WI38 (cell line): ENCODE data around the gene PRR20D.

Source experiments
- H3K4me3 ChIP-seq: 2 replicates; pipeline ENCODE4 v1.5.1; 2011; ENCODE audit warnings: low read depth, mild to moderate bottlenecking, control low read depth, low read length
- CTCF ChIP-seq: IDR thresholded peaks from 2 replicates; pipeline ENCODE4 v1.5.1; 2012; ENCODE audit warnings: low read depth, mild to moderate bottlenecking, control low read depth, low read length

Gene PRR20D

DNA sequence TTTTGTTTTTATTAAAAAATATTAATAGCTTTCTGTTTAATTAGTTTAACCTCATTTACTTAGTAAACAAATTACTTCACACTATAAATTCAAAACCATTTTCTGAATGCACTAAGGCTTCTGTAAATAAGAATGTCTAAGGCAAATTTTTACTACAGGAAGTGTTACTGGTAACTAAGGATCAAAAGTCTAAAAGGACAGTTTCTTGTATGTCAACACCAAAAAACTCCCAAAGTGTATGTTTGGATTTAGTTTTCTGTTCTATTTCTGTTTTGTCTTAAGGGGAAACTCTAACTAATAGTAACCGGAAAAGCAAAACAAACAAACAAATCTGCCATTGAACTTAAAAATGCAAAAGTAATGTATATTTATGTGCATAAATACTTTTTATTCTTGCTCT is 31.2 kb downstream of the PRR20D start:
- no peak for TF ChIP-seq CTCF

GRCh38 chr13:57212989-57213388 is 52.6 kb downstream of the PRR20D start:
- TF ChIP-seq CTCF = no peak
- H3K4me3 ChIP-seq = no peak overlapping the region

More for the DNA sequence above, 31.2 kb downstream of the PRR20D start:
- no peak overlapping the region for H3K4me3 ChIP-seq
